Lower leg skin (tissue), 3 donors: ENCODE data around the gene CKM.

Source experiments
- CTCF ChIP-seq, 3 donors: fragments of 450-650 bp; IDR thresholded peaks; one replicate each; pipeline ENCODE4 v1.5.1; 2016; ENCODE audit warnings: antibody characterized with exemption in 3 of 3, mild to moderate bottlenecking in 3 of 3, moderate library complexity in 2 of 3
- POLR2A ChIP-seq, 2 donors: fragments of 450-650 bp; IDR thresholded peaks; one replicate each; pipeline ENCODE4 v1.6.1; 2016 to 2017; ENCODE audit warnings: antibody characterized with exemption in 2 of 2, mild to moderate bottlenecking in 1 of 2, moderate library complexity in 1 of 2

DNA sequence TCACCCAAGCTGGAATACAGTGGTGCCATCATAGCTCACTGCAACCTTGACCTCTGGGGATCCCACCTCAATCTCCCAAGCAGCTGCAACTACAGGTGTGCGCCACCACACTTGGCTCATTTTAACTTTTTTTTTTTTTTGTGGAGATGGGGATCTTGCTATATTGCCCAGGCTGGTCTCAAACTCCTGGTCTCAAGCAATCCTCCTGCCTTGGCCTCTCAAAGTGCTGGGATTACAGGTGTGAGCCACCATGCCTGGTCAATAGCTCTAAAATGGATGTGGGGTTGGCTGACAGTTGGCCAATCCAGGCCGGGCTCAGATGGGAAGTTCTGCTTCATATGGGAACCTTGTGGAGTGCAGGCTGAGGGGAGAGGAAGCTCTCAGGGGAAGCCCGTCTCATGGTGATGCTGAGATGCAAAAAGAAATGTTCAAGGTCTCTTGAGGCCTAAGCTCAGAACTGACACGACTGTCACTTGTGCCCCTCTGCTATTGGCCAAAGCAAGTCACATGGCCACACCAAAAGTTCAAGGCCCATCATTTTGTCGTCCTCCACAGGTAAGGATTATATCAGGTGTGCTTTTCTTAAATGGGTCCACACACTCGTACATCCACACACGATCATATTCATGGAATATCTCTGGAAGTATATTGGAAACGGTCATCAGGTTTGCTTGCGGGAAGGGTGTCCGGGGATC is 11.1 kb upstream of the CKM start:
- TF ChIP-seq CTCF (IDR thresholded peaks at IDR 0.05) (no peak), POLR2A (IDR thresholded peaks at IDR 0.05) (no peak)
